ENCODE data around the gene RHCE.
"Not testable (repeated sequence)": the region's sequence is repeated elsewhere in the genome, so short reads cannot be mapped to it uniquely, and the experiment has no call there.

Gene RHCE

DNA sequence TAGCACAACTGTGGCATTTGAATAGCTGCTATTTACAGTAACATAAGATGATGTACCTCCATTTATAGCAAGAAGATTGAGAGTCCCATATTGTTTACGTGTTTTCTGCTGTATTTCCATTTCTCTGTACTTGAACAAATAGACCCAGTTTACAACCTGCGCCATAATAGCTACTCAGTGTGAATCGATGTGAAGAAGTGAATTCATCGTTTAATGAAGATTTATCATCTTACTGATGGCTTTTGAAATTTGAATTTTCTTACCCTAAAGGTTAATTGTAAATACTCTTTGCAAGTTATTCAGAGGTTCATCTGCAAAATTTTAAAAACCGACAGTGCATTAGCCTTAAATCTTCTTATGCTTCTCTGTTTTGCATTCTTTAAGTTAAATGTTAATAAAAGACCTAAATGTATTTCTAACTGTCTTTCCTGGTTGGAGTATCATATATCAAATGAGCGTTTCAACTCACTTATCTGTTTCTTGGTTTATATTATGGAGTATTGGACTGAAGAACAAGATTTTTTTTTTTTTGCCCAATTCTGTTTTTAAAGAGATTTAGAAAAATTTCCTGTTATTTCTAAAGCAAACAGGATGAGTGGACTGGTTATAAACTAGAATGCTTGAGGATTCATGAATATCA, 12.2 kb upstream of the RHCE start:
- DNase-seq, result no peak

- DNase-seq, result no peak
Observed at GRCh38 chr1:25431955-25432719, 11.5 kb upstream of the RHCE start.

- no peak for DNase-seq
Observed at GRCh38 chr1:25430967-25431881, 10.6 kb upstream of the RHCE start.

DNA sequence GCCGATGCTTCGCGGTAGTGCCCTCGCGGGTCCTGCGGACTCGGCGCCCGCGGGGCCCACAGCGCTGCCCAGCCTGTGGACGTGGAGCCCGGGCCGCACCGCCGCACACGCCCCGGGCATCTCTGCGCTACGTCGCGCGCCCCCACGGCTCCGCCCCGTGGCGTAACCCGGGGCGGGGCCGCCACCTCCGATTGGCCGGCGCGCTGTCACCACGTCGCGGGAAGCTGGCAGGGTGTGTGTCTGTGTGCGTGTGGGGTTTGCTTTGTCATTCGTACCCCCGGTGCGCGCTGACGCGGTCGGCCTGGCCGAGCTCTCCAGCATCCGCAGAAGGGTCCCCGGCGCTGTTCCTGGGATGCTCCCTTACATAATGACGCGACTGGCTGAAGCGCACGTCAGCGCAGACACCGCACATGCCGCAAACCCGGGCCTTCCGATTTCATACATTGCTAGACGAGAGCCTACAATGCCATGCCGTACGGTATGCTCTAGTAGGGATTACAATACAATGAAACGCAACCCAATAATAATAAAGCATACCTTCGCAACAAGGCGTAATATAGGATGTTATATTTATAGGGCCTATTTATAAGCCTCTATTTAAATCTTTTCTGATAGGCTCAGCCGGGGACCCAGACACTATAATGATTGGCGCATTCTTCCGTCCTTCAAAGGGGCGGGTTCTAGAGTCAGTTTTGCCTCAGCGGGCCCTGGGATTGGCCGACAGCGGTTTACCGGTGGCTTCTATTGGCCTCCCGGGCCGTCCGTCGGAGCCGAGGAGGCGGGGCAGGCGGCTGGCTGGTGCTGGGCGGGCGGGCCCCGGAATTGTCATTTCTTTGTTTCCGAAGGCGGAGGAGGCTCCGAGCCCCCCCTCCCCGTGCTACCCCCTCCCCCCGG, 9.7 kb upstream of the RHCE start, which contains the start of gene MACO1:
Gene MACO1, plus strand, starts transcription at position 825 of the 894 bp plus-strand sequence. CDS start 202 bp downstream, outside the sequence.
- DNase-seq, result peak; percentile 97

DNA sequence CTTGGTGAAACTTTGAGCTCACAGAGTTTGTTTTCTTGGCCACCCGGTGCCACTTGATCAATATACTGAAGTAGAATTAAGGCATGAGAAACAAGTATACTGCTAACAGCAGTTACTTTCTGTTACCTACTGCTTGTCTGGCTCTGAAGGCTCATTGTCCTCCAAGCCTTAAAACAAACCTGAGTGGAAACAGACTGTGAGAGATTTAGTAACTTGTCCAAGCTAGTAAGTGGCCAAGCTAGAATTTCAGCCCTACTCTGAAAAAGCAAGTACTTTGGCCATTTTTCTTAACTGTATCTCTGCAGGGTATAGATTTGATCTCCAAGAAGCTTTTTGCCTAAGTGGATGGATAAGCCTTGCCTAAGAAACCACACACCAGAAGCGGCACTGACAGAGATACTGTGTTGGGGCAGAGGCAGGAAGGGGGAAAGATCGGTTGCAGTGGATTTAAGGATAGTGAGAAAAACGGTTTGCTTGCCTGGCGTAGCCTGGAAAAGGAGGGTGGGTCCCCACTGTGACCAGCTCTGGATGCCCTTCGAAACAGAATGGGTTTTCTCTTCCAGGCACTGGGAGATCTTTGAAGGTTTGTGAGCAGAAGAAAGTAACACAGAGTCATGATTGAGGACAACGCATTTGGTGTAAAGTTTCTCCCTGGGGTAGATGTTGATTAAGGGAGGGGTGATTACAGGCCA, 8.0 kb upstream of the RHCE start:
- DNase-seq, result no peak

- no peak for DNase-seq
Observed at GRCh38 chr1:25427696-25428095, 7.1 kb upstream of the RHCE start.

DNA sequence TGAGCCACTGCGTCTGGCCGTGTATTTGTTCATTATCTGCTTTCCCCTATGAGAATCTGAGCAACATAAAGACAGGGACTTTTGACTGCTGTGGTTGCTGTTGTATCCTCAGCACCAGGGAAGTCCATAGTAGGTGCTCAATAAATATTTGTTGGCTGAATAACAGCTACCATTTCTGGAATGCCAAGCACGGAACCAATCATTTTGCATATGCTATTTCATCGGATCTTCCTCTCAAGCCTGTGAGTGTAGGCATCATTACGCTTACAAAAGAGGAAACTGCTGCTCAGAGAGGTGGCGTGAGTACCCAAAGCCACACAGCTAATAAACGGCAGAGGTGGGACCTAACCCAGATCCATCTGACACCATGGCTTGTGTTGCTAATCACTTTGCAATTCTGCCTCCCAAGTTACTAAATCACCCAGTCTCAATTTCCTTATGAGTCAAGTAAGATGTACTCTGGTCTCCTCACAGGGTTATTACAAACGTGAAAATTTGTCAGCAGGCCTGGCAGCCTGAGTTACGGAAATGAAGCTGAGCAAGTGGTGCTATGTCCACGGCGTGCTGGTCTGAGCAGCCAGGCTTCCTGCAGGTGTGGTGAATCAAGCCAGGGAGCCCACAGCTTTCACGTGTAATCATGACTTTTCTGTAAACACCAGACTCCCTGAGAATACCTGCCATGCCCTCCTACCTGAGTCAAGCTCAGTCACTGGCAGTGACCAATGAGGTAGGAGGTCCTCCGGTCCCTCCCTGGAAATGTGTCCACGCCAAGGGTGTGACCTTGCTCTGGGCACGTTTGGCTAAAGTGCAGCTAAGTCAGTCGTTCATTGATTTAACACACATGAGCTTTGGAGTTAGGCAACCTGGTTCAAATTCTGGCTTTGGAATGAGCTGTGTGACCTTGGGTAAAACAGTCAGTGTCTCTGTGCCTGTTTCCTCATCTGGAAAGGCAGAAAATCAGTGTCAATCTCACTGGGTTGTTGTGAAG, 4.8 kb upstream of the RHCE start:
- DNase-seq, result no peak

DNA sequence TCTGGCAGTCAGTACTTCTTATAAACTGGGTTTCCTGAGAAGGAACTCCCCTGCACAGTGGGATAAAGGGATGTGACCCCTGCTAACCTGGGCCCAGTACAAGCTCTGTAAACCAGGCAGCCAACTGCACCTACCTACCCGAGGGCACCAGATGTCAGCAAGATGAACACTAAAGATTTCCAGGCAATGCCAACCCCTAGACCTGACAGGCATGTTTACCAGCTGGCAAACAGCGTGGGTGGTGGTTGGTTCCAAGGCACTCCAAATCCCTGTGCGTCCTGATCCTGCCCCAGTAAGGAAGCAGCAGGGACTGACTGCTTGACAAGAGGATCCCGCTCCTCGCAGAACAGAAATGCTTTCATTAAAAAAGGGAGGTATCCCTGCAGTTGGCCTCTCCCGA, 2.6 kb upstream of the RHCE start:
- not testable (repeated sequence) for DNase-seq

DNA sequence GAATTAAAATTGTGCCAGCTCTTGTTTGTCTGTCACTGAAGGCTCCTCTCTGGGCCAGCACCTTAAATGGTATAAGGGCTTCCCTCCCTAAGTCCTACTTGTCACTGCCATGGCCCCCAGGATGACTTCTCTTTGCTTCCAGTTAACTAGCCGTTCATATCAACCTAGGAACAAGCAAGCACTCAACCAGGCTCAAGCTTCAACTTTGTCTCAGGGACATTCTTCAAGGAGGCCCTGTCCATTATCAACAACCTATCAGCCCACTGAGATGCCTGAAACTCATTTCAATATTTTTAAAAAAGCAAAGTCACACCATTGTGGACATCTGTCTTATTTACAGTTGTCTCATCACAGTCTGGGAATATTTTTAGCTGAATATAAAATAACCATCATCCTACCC, 1.3 kb downstream of the RHCE start:
- DNase-seq, result not testable (repeated sequence)

- not testable (repeated sequence) for DNase-seq
Observed at GRCh38 chr1:25417280-25417679, 3.3 kb downstream of the RHCE start.

- not testable (repeated sequence) for DNase-seq
Observed at GRCh38 chr1:25414578-25414977, 6.0 kb downstream of the RHCE start.

DNA sequence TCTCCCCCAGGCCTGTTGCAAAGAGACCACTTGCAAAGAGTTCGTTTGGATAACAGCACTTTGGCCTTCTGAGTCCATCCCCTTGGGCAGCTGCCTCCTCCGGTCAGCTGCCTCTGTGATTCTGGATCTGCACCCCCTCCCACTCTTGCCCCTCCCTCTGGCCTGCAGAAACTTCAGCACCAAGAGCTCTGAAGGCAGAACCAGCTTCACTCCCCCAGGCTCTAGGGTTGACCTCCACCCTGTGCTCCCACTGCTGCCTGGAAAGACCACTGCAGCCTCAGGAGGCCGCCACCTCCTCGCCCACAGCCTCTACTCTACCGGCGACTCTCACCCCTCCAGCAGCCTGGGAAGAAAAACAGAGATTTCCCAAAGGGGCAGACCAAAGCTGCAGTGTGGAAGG, 6.5 kb downstream of the RHCE start:
- not testable (repeated sequence) for DNase-seq

DNA sequence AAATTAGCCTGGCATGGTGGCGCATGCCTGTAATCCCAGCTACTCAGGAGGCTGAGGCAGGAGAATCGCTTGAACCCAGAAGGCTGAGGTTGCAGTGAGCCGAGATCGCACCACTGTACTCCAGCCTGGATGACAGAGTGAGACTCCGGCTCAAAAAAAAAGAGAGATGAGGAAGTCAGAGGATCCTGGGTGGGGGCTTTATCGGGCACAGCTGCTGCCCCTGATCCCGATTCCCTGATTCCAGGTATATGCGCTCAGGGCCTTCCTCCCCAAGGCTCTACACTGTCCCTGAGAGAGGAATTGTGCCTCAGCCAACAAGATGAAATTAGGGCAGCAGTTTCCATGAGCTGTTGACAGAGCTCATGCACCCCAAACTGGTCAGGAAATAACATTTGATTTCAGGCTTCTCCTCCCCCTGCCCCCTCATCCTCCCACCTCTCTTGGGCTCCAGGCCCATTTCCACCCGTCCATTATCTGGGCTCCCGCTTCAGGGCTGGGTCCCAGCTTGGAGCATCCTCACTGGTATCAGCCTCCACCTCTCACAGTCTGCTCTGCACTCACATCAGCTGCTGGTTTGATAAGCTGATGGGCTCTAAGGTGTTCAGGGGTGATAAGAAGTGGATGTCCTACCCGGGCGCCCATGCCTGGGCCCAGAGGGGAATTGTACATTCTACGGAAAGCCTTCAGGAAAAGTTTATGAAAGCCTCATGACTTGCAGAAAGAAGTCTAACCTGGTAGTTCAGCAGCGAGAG, 7.6 kb downstream of the RHCE start:
- DNase-seq, result not testable (repeated sequence)

DNA sequence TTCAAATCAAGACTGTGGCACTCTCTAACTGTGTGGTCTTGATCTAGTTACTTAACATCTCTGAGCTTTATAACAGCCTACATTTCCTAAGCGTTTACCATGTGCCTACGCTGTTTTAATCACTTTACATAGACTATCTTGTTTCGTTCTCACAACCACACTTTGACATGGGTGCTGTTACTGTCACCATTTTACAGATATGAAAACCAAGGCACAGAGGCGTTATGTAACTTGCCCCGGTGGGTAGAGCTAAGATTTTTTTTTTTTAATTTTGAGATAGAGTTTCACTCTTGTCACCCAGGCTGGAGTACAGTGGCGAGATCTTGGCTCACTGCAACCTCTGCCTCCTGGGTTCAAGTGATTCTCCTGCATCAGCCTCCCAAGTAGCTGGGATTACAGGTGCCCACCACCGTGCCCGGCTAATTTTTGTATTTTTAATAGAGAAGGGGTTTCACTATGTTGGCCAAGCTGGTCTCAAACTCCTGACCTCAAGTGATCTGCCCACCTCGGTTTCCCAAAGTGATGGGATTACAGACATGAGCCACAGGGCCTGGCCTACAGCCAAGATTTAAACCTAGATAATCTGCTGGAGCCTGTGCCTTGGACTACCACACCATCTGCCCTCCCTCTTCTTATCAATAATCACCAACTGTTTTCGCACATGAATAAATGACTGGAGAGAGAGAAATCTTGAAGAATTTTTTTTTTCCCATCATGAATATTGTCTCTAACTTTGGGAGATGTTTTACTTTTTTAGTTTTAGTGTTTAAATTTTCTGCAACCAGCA, 10.8 kb downstream of the RHCE start:
- not testable (repeated sequence) for DNase-seq

- DNase-seq, result not testable (repeated sequence)
Observed at GRCh38 chr1:25405731-25406305, 14.8 kb downstream of the RHCE start.

GRCh38 chr1:25402947-25403803, 17.4 kb downstream of the RHCE start:
- peak; percentile 3 for DNase-seq

- not testable (repeated sequence) for DNase-seq
Observed at GRCh38 chr1:25398079-25398478, 22.5 kb downstream of the RHCE start.
